Right lung (tissue), 5 donors: ENCODE results near the gene RBMS2. TPM values are rescaled to one million over a fixed set of nuclear protein-coding genes. Genes with fewer than 3 reads are reported as not detected.

Experiments used
- DNase-seq, 2 donors: peaks; one replicate each; pipeline ENCODE4 v3.0.0-alpha.2; 2013
- polyA plus RNA-seq, 5 donors: library from polyadenylated mRNA; unstranded; fragments of 120-200 nt; gene quantifications; one replicate each; pipeline versions ENCODE4 v1.2.1 to v1.2.3, GENCODE V29; 2013; ENCODE audit warnings: inconsistent platforms in 1 of 5, low replicate concordance in 1 of 5; ENCODE audit not compliant: insufficient read length in 5 of 5, insufficient read depth in 1 of 5

Gene RBMS2
- polyA plus RNA-seq, 5 donors = 35.3 to 88.3 (median 73.0) TPM

DNA sequence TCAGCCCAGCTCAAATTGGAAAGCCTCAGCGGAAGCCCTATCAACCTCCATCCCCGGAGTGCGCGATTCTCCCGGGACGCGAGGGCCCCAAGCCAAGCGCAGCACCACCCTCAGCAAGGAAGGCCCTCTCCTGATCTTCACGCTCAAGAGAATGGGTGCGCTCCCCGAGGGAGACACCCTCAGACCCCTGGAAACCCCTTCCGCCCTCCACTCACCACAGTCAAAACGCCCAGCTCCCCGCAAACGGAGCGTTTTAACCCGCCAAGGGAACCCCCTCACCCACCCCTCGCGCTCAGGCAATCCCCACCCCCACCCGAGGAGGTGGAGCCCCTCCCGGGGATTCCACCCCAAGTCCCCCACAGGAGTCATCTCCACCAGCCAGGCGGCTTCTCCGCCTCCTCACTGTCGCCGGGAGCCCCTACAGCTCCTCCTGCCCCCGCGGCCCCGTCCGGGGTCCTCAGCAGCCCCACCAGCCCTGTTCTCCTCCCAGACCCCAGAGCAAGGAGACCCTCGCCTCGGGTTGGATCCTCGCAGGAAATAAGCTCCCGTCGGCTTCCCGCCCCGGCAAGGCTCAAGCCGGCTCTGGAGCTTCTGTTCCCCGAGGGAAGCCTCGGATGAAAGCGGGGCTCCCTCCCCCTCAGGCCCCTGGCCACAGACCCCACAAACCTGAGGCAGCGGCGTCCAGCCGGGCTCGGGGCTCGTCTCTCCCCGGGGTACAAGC, 108.0 kb downstream of the RBMS2 start:
- peak in 1 of 2 donors; percentile 3 for DNase-seq

DNA sequence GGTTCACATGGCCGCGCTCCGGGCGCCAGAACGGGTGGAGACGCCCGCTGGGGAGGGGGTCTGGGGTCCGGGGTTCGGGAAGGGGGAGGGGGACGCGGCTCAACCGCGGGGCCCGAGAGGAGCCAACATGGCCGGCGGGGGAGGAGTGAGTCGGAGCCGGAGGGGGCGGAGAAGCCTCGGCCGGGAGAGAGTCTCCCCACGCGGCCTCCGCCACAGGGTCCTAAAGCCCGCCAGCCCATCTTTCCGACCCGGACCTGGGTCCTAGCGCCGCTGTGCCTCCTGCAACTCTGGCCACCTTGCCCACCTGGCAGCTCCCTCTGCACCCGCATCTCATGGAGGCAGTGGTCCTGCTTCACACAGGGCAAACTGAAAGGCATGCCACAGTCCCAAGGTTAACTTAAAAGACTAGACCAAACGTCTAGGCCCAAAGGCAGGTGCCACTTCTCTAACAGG, 108.6 kb downstream of the RBMS2 start, which contains the start of gene BAZ2A:
Gene BAZ2A, minus strand, starts transcription at position 147 of the 453 bp plus-strand sequence. CDS start 12,796 bp downstream, outside the sequence.
- peak; percentile 80 to 81 for DNase-seq

DNA sequence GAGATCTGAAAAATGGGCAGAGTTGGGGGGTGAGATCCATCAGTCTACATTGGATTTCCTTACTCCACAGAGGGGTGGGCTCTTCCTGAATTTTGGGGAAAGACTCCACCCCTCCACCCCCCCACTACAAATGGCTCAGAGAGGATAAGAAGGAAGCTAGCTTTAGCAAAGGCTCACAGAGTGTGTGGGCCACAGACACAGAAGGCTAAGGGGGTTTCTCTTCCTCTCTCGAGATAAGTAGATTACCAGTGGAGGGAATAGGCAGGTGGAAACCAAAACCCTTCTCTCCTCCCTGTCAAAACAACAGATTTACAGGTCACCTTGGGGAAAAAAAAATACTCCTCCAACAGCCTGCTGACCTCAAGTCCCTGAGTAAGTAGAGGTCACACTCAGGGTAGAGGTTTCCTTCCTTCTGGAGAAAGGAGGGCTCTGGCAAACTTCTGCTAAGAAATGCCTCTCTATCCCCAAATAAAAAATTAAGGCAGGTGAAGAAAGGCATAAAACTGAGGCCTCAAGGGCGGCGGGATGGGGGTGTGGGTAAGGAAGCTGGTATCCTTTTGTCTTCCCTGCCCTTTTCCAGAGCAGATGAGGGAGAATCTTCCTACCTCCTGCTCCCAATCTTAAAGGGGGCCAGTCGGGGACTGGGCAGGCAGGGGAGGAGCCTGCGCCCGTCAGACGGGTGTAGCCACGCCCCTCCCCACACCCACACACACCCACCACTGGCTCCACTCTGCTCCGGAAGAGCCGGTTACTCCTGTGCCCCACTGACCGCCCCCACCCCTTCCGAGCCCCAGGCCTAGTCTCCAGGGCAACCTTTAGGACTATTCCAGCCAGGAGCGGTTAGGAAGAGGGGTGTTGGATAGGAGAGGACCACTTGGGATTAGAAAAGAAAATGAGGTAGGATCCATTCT, 110.4 kb downstream of the RBMS2 start:
- peak; percentile 60 to 68 for DNase-seq

DNA sequence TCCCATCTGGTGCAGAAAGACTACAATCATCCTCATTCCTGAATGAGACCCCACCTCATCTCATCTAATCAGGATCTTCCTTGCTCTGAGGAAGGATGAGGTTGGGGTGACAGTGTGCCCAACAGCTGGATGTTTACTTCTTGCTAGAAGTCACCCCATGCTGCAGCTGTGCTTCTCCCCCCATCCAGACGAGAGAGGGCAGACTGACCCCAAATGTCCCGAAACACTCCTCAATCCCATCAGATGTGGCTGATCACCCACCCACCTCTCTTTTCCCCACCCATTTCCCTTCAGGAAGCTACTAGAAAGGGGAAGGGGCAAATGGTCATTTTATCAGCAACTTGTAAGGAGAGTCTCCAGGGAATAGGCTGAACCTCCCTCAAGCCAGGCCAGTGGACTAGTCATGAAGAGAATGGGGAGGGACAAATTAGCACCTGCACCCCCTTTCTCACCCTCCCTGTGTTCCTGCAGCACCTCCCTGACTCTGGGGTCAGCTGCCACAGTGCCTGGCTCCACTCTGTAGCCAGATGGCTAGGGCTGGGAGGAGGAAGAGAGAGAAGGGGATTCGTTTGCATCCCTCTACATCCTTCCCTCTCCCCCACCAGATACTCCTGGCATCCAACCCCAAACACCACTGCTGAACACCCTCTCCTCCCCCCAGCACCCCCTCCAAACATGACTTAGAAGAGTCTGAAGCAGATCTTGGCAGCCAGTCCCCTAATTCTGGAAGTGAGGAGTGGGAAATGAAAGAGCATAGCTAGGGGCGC, 111.3 kb downstream of the RBMS2 start:
- DNase-seq = no peak

DNA sequence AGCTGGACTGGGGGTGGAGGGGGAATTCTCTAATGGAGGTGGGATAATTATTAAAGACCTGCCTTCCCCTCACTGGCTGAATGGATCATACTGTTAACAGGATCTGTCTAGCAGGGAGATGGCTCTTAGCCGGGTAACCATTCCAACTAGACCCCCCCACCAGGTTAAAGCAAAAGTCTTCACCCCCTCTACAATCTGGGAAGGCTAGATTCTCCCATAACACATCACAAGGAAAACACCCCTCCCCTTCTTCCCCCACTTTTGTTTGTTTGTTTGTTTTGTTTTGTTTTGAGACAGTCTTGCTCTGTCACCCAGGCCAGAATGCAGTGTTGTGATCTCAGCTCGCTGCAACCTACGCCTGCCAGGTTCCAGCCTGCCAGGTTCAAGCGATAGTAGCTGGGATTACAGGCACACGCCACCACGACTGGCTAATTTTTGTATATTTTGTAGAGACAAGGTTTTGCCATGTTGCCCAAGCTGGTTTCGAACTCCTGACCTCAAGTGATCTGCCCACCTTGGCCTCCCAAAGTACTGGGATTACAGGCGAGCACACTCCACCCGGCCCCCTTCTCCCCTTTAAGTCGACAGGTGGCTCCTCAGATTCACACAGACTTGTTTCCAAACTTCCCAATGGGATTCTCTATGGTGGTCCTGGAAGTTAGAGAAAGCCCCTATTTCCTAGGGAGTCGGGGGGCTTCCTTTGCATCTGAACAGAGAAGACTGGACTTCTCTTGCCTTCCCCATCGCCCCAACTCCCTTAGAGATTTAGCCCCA, 112.0 kb downstream of the RBMS2 start:
- DNase-seq = no peak

DNA sequence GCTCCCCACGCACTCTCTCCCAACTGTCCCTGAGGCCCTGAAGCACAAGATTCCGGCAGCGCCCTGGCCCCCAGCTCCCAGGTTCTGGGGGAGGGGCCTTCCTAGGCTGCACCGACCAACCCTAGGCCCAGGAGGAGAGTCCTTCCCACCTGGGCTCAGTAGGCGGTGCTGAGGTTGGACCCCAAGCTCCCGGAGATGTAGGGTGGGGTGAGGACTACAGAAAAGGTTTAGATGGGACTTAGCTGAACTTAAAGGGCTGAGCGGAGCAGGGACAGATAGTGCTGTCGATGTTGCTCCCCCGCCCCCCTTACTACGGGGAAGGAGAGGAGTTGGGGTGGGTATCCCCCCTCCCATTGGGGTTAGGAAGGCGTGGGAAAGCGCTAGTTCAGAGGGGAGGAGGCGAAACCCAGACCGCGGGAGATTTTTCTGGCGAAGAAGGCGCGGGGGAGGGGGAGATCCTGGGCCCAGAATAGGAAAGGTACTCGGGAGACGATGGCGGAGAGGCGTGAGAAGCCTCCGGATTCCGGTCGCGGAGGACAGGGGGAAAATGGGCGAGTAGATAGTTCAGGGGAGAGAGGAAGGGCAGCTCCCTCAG, 112.7 kb downstream of the RBMS2 start:
- peak; percentile 35 to 45 for DNase-seq

DNA sequence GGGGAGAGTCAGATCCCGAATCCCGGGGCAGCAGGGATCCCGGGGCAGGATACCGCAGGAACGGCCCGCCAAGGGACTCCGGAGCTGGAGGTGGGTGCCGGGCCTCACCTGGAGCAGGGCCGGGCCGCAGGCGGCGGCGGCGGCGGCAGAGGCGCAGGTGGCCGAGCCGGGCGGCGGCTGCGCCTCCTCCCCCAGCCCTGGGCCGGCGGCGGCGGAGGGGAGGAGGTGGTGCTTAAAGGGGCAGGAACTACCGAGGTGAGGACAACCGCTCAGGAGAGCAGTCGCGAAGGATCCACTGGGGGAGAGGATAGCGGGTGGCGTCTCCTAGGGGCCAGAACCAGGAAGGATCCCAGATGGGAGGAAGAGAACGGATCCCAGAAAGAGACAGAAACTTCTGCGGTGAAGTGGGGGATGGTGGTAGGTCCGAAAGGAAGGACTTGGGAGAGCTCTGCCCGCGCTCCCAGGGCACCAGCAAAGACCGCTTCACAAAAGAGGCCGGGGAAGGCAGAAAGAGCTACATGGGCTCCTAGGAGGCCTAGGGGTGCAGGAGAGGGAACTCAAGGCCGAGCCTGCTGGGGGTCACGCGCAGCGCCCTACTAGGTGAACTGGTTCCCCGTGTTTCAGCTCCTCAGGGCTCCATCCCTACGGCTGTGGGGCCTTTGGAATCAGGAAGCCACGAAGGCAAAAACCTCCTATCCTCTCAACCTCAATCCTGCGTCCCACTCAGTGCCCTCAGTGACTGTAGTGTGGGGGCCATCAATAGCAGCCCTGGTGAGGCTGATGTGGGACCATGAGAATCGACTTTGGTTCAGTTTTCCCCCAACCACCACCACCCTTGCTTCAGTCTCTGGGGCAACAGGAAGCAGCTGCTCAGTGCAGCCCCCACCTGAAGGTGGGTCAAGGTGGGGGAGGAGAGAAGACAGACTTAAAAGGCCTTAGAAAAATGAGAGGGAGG, 113.5 kb downstream of the RBMS2 start:
- DNase-seq = peak; percentile 53 to 60

DNA sequence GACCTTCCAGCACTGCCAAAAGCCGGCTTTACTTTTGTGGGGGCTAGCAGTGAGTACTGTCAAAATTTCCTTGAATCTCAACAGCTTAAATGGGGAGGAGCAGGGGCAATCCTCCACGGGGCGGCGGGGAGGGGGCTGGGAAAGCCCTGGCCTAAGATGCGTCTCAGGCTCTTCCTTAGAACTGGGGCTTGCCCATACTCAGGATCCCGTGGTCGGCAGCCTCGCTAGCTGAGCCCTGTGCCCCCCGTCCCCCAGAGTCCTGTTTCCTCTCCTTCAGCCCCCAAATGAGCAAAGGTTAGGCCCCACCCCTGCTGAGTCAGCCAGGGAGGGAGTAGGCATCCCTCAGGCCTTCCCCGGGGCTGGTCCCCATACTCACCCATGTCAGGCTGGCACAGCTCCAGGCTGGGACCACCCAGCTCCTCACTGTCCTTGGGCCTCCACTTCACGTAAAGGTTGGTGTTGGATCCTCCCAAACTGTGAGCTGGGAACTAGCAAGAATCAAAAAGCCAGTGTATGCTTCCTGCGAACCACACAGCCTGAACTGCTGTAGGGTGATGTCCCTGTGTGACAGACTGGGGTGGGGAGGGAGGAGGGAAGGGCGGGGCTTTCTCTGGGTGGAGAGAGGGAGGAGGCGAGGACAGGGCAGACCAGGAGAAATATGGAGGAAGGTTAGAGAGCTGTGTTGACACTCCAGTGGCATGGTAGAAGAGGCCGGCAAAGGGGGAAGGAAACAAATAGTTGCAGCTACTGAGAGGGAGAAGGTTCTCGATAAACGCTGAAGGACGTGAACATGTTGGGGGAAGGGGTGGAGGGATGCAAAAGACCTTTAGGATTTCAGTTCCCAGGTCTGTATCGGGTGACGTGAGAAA, 114.4 kb downstream of the RBMS2 start:
- DNase-seq = peak; percentile 87 to 89

DNA sequence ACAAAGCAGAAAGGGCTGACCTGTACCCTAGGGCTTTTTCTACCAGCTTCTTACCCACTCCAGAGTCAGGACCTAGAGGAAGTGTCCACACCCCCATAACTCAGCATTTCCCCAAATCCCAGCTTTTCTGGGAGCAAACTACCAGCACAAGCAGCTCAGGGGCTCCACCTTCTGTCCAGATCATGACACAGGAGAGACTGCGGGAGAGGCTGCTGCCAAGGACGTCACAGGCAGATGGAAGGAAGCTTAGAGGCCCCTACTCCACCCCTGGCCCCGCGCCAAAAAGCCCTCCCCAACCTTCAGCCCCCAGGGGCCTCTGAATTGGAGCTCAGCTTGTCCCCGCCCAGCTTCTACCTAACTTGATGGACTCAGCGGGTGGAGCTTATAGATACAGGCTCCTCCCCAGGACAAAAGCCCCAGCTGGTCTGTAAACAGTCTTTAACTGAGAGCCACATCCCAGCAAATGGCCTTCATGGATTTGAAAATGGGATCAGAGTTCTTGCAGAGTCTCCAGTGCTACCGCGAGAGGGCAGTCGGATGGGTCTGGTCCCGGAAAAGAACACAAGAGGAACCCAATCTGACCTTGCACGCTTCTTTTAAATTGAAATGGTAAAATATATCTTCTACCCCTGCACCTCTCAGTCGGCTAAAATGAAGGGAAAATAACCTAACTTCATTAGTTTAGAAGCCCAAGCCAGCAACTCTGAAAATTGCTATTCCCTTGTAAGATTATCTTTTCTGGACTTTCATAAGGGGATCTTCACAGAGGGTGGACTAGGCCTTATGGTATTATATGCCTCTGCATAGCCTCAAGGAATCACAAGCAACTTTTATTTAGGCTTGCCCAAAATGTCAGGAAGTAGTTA, 115.3 kb downstream of the RBMS2 start:
- peak; percentile 98 to 100 for DNase-seq

DNA sequence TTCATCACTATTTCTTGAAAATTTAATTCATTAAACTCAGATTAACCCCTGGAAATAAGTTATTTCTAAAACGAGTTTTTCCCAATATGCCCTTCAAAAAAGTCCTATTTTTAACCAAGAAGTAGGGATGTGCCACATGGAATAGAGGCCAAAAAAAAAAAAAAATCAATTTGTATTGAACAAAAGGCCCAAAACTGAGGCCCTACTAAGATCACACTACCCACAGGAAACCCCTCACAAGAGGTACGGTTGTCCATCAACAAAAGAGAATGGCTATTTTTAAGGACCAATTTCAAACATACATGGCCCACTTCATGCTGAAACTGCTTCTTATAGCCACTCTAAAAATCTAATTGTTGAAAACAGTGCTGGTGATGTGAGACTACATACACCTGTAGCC, 116.0 kb downstream of the RBMS2 start:
- DNase-seq = no peak

DNA sequence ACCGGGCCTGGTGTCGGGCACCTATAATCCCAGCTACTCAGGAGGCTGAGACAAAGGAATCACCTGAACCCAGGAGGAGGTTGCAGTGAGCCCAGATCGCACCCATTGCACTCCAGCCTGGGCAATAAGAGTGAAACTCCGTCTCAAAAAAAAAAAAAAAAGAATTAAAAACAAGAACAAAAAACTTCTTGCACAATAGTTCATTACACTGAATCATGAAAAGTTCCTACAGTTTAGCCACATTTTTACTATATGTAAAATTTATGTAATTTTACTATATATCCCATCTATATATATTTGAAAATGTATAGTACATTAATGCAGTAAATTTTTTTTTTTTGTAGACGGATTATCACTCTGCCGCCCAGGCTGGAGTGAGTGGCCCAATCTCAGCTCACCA, 119.6 kb downstream of the RBMS2 start:
- no peak for DNase-seq

DNA sequence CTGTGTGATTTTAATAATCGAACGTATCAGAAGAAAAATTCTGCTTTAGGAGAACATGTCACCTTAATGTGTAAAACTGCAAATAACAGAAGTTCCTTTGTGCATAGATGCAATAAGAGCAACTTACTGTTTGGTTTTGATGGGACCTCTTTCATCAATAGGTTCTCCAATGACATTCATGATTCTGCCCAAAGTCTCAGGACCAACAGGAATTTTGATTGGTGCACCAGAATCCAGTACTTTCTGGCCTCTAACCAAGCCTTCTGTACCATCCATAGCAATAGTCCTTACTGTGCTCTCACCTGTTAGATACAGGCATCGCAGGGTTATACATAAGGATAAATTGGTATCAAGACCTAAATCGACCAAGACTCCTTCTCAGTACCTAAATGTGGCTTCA, 123.0 kb downstream of the RBMS2 start:
- DNase-seq = no peak

DNA sequence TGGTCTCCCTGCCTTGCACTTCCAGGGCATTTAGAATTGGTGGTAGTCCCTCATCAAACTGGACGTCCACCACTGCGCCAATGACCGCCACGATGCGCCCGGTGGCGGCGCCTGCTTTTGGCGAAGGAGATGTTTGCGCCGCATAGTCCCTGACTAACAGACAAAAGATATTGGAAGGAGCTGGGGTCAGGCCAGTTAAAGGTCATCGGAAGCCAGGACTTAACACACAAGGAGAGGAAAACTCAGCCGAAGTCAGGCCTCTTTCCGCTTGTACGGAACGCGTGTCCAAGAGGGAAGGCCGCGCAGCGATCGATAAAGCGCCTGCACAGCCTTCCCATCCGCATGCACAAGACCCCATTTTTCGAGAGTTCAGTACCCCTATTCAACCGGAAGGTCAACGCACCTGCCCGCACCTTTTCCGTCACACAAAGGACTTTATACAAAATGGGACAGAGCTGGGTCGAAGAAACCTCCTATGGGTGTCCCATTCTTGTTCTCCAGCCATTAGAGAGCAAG, 123.6 kb downstream of the RBMS2 start:
- DNase-seq = peak in 1 of 2 donors; percentile 7
